H1 (cell line): Measurements from ENCODE around the gene RITA1. TPM values are rescaled to one million over a fixed set of nuclear protein-coding genes. Genes with fewer than 3 reads are reported as not detected.

Experiments
- CTCF ChIA-PET: fragments of 300-600 bp; sonication (Branson Sonifier 250); formaldehyde crosslinking; loops from one replicate; lab custom pipeline; 2021; ENCODE audit not compliant: partially characterized antibody; lab: Charles Lee
- POLR2A ChIA-PET: fragments of 300-600 bp; sonication (Branson Sonifier 250); formaldehyde crosslinking; loops from one replicate; lab custom pipeline; 2021; ENCODE audit warnings: inconsistent platforms; ENCODE audit not compliant: partially characterized antibody; lab: Charles Lee
- DNase-seq, 2 experiments: peaks; one replicate each; pipeline versions ENCODE4 v3.0.0 to v3.0.0-alpha.2; 2010 to 2022; ENCODE audit warnings: low spot score in 2 of 2, low read depth in 1 of 2, mixed read lengths in 1 of 2
- FAIRE-seq: peaks from 2 replicates; lab custom pipeline; 2011; peaks lifted over from hg19 to GRCh38; lab: Jason Lieb, UNC
- H2AFZ ChIP-seq: 2 replicates; pipeline ENCODE4 v1.8.1; 2012; ENCODE audit warnings: low read length, inconsistent platforms
- H2AK5ac ChIP-seq: 2 replicates; pipeline ENCODE4 v1.6.1; 2013; ENCODE audit warnings: low read depth, low read length
- H2BK120ac ChIP-seq: replicated peaks from 2 replicates; pipeline ENCODE3; 2013; ENCODE audit warnings: low read depth, low read length, inconsistent platforms
- H2BK12ac ChIP-seq: 2 replicates; pipeline ENCODE4 v1.6.1; 2013; ENCODE audit warnings: low read depth, low read length
- H2BK15ac ChIP-seq: 2 replicates; pipeline ENCODE4 v1.6.1; 2013; ENCODE audit warnings: low read length
- H2BK20ac ChIP-seq: 2 replicates; pipeline ENCODE4 v1.6.1; 2013; ENCODE audit warnings: low read length
- H2BK5ac ChIP-seq: 2 replicates; pipeline ENCODE4 v1.6.1; 2013; ENCODE audit warnings: low read depth, low read length
- H3K14ac ChIP-seq: 2 replicates; pipeline ENCODE4 v1.6.1; 2013; ENCODE audit warnings: inconsistent platforms; ENCODE audit not compliant: insufficient read length
- H3K18ac ChIP-seq: 2 replicates; pipeline ENCODE4 v1.6.1; 2013; ENCODE audit warnings: low read length; ENCODE audit errors: extremely low read depth
- H3K23ac ChIP-seq: 2 replicates; pipeline ENCODE4 v1.6.1; 2013; ENCODE audit warnings: inconsistent platforms; ENCODE audit not compliant: insufficient read length
- H3K23me2 ChIP-seq: 2 replicates; pipeline ENCODE4 v1.6.1; 2013; ENCODE audit warnings: low read depth, low read length
- H3K27ac ChIP-seq: 2 replicates; pipeline ENCODE4 v1.6.1; 2011; ENCODE audit warnings: low read depth, low read length, inconsistent platforms
- H3K27me3 ChIP-seq, 4 experiments: replicated peaks in 1 of 4; 1 replicate in 1 of 4; 2 replicates in 3 of 4; pipeline versions ENCODE4 v1.6.1 to v1.8.1; 2011 to 2013; ENCODE audit warnings: low read length in 3 of 4, mild to moderate bottlenecking in 3 of 4, inconsistent platforms in 2 of 4, mixed read lengths in 2 of 4, moderate library complexity in 1 of 4; ENCODE audit not compliant: control insufficient read depth in 3 of 4, insufficient read depth in 3 of 4; ENCODE audit errors: extremely low read depth in 1 of 4
- H3K36me3 ChIP-seq, 4 experiments: 2 replicates each; pipeline versions ENCODE4 v1.6.1 to v1.8.1; 2011 to 2013; ENCODE audit warnings: mild to moderate bottlenecking in 4 of 4, low read length in 3 of 4, moderate library complexity in 2 of 4, control low read depth in 1 of 4, inconsistent platforms in 1 of 4; ENCODE audit not compliant: insufficient read depth in 4 of 4, control insufficient read depth in 2 of 4
- H3K4ac ChIP-seq: replicated peaks from 2 replicates; pipeline ENCODE3; 2013; ENCODE audit warnings: low read length, low read depth, mixed read lengths, inconsistent platforms; ENCODE audit not compliant: insufficient read length
- H3K4me1 ChIP-seq, 4 experiments: replicated peaks in 1 of 4; 1 replicate in 1 of 4; 2 replicates in 3 of 4; pipeline versions ENCODE4 v1.6.1 to v1.8.1; 2011 to 2013; ENCODE audit warnings: low read length in 3 of 4, inconsistent platforms in 2 of 4, mixed read lengths in 1 of 4; ENCODE audit not compliant: insufficient read depth in 4 of 4, control insufficient read depth in 3 of 4
- H3K4me2 ChIP-seq, 2 experiments: 2 replicates each; pipeline versions ENCODE4 v1.6.1 to v1.8.1; 2011 to 2013; ENCODE audit warnings: low read depth in 2 of 2, low read length in 2 of 2, control low read depth in 1 of 2, inconsistent platforms in 1 of 2, mild to moderate bottlenecking in 1 of 2; ENCODE audit not compliant: insufficient read depth in 1 of 2
- H3K4me3 ChIP-seq, 4 experiments: fragments of 200-600, 300-600 bp in 1 of 4; sonication (generic), shearing (Covaris generic), sonication (Bioruptor Twin) in 1 of 4; 2 replicates each; pipeline versions ENCODE4 v1.5.1 to v1.8.1; 2011 to 2016; ENCODE audit warnings: low read length in 4 of 4, low read depth in 3 of 4, control low read depth in 2 of 4, inconsistent platforms in 2 of 4, mild to moderate bottlenecking in 2 of 4, mixed read lengths in 1 of 4, moderate library complexity in 1 of 4; ENCODE audit not compliant: insufficient read depth in 2 of 4; ENCODE audit errors: extremely low read depth in 1 of 4
- H3K56ac ChIP-seq: replicated peaks from 2 replicates; pipeline ENCODE3; 2013; ENCODE audit warnings: low read depth, mild to moderate bottlenecking, mixed read lengths, low read length, inconsistent platforms; ENCODE audit not compliant: insufficient read length
- H3K79me1 ChIP-seq: 2 replicates; pipeline ENCODE4 v1.6.1; 2013; ENCODE audit warnings: low read depth, low read length, control low read depth
- H3K79me2 ChIP-seq, 2 experiments: 2 replicates each; pipeline versions ENCODE4 v1.6.1 to v1.8.1; 2012 to 2013; ENCODE audit warnings: low read length in 2 of 2, mild to moderate bottlenecking in 2 of 2, inconsistent platforms in 1 of 2; ENCODE audit not compliant: insufficient read depth in 2 of 2, control insufficient read depth in 1 of 2
- H3K9ac ChIP-seq, 4 experiments: replicated peaks in 1 of 4; 1 replicate in 1 of 4; 2 replicates in 3 of 4; pipeline versions ENCODE4 v1.6.1 to v1.8.1; 2011 to 2013; ENCODE audit warnings: low read depth in 3 of 4, low read length in 3 of 4, control low read depth in 2 of 4, mild to moderate bottlenecking in 2 of 4, moderate library complexity in 2 of 4, inconsistent platforms in 1 of 4; ENCODE audit errors: extremely low read depth in 1 of 4
- H3K9me3 ChIP-seq, 2 experiments: 2 replicates each; pipeline versions ENCODE4 v1.6.1 to v1.8.1; 2012 to 2013; ENCODE audit warnings: mild to moderate bottlenecking in 2 of 2, moderate library complexity in 2 of 2, control low read depth in 1 of 2, inconsistent platforms in 1 of 2, low read depth in 1 of 2, low read length in 1 of 2, mixed read lengths in 1 of 2; ENCODE audit not compliant: insufficient read depth in 2 of 2
- H4K20me1 ChIP-seq, 2 experiments: replicated peaks in 1 of 2; 2 replicates each; pipeline versions ENCODE3 to v1.8.1; 2011 to 2013; ENCODE audit warnings: inconsistent platforms in 2 of 2, low read length in 2 of 2, mild to moderate bottlenecking in 1 of 2; ENCODE audit not compliant: insufficient read depth in 2 of 2, control insufficient read depth in 1 of 2
- H4K5ac ChIP-seq: 2 replicates; pipeline ENCODE4 v1.6.1; 2013; ENCODE audit warnings: low read length, low read depth, mixed read lengths, inconsistent platforms; ENCODE audit not compliant: insufficient read length
- H4K8ac ChIP-seq: 2 replicates; pipeline ENCODE4 v1.8.0; 2013; ENCODE audit warnings: mild to moderate bottlenecking, moderate library complexity, low read length, inconsistent platforms; ENCODE audit not compliant: insufficient read depth; ENCODE audit errors: extremely low read depth
- H4K91ac ChIP-seq: replicated peaks from 2 replicates; pipeline ENCODE3; 2013; ENCODE audit warnings: low read length, mixed read lengths, inconsistent platforms; ENCODE audit not compliant: insufficient read length
- ASH2L ChIP-seq: fragments of 200-600, 300-600 bp; sonication (generic); IDR thresholded peaks from one replicate; pipeline ENCODE4 v1.7.1; 2017; ENCODE audit warnings: low read length
- BCL11A ChIP-seq, 2 experiments: IDR thresholded peaks; one replicate each; pipeline ENCODE4 v1.6.1; 2011; ENCODE audit warnings: low read depth in 2 of 2, low read length in 2 of 2, mild to moderate bottlenecking in 2 of 2
- CHD2 ChIP-seq: IDR thresholded peaks from 2 replicates; pipeline ENCODE4 v1.6.1; 2012; ENCODE audit warnings: low read length, improper control_type of control experiment
- E2F6 ChIP-seq: IDR thresholded peaks from 2 replicates; pipeline ENCODE4 v1.6.1; 2012; ENCODE audit warnings: inconsistent platforms
- KDM4A ChIP-seq: IDR thresholded peaks from one replicate; pipeline ENCODE4 v1.7.1; 2012; ENCODE audit warnings: low read depth, mild to moderate bottlenecking, moderate library complexity, low read length, inconsistent platforms; ENCODE audit not compliant: severe bottlenecking
- KDM5A ChIP-seq: fragments of 200-600 bp; IDR thresholded peaks from 2 replicates; pipeline ENCODE4 v1.7.1; 2012; ENCODE audit warnings: mild to moderate bottlenecking, low read length, inconsistent platforms, mixed read lengths
- POLR2A ChIP-seq, 2 experiments: IDR thresholded peaks; 1 replicate in 1 of 2; 2 replicates in 1 of 2; pipeline ENCODE4 v1.6.1; 2011; ENCODE audit warnings: low read depth in 2 of 2, low read length in 2 of 2, mild to moderate bottlenecking in 2 of 2; ENCODE audit errors: control extremely low read depth in 1 of 2
- YY1 ChIP-seq: IDR thresholded peaks from 2 replicates; pipeline ENCODE4 v1.6.1; 2011; ENCODE audit warnings: low read depth, mild to moderate bottlenecking, low read length
- WGBS, 2 experiments: shearing (Covaris generic) in 1 of 2; methylation state at CpG; one replicate each; pipeline versions ENCODE4 v1.1.6 to v1.1.7; 2013 to 2015; ENCODE audit warnings: low lambda C conversion rate in 2 of 2, mixed read lengths in 2 of 2, inconsistent platforms in 1 of 2, low coverage in 1 of 2, missing lambda C conversion rate in 1 of 2; ENCODE audit not compliant: insufficient replicate concordance in 2 of 2, insufficient coverage in 1 of 2, insufficient read length in 1 of 2; ENCODE audit errors: extremely low coverage in 1 of 2, missing lambda C conversion rate in 1 of 2; 5-methylcytosine and 5-hydroxymethylcytosine counted together
- polyA plus RNA-seq, 7 experiments: library from polyadenylated mRNA; depleted of rRNA in 3 of 7; stranded (reverse) in 5 of 7; unstranded in 2 of 7; fragments of >200 nt in 5 of 7; fragments of 200-250 nt in 2 of 7; gene quantifications; 1 replicate in 5 of 7; 2 replicates in 1 of 7; 4 replicates in 1 of 7; pipeline versions ENCODE4 v1.2.1 to v1.2.3, GENCODE V29; 2011 to 2013; ENCODE audit warnings: missing spikeins in 2 of 7, mixed read lengths in 2 of 7
- total RNA-seq: library from RNA; stranded (reverse); fragmentation: NEBNext Ultra II Directional; extraction: Animal tissue kit (Norgen Biotek cat#: 25700); gene quantifications from 2 replicates; pipeline ENCODE4 v1.2.1, GENCODE V29; 2021

Gene RITA1
- total and polyA plus RNA-seq, 2 of the 8 experiments (the other 6 are each of a cell fraction or from before 2014, with no cell fraction given) = 24.1 to 25.8 TPM

GRCh38 chr12:113180333-113180732 is 5.2 kb upstream of the RITA1 start:
- WGBS, 2 experiments = 84% methylated on average over 4 of the region's 4 CpGs; no CpG with 5 or more reads in 1 of the 2 experiments
- no peak overlapping the region for H2AFZ ChIP-seq
- H3K4ac ChIP-seq = no peak overlapping the region
- no peak for DNase-seq
- H4K20me1 ChIP-seq = peaks cover 2 to 11% of the 10 kb centered on the region in 2 experiments
- H2BK12ac ChIP-seq = no peak overlapping the region
- FAIRE-seq = no peak
- no peak overlapping the region for H2BK15ac ChIP-seq
- TF ChIP-seq E2F6 (no peak), KDM5A (no peak), POLR2A (IDR thresholded peaks at IDR 0.05; ENCODE audit: control extremely low read depth in 1 of 2, low read depth in 2 of 2, low read length in 2 of 2) (no peak), ASH2L (no peak), KDM4A (no peak), YY1 (no peak), BCL11A (IDR thresholded peaks at IDR 0.05; ENCODE audit: low read depth in 2 of 2, low read length in 2 of 2) (no peak), CHD2 (no peak)
- no peak overlapping the region for H3K56ac ChIP-seq
- no peak overlapping the region for H3K18ac ChIP-seq
- H3K27ac ChIP-seq = no peak overlapping the region
- no peaks in the 10 kb centered on the region for H3K4me1 ChIP-seq
- no peak overlapping the region for H4K8ac ChIP-seq
- H4K5ac ChIP-seq = no peak overlapping the region
- no peak overlapping the region for H4K91ac ChIP-seq
- H3K23ac ChIP-seq = no peak overlapping the region
- no peak overlapping the region for H2BK20ac ChIP-seq
- H2AK5ac ChIP-seq = no peak overlapping the region
- no peak overlapping the region for H2BK5ac ChIP-seq
- H3K27me3 ChIP-seq = no peaks in the 10 kb centered on the region
- H3K4me3 ChIP-seq = no peak overlapping the region
- H3K23me2 ChIP-seq = 0 out of 2 replicates have a peak, but pooled peaks cover 4% of the 10 kb centered on the region
- H2BK120ac ChIP-seq = no peak overlapping the region
- no peak overlapping the region for H3K14ac ChIP-seq
- POLR2A ChIA-PET = interaction anchor here (0.6 kb wide), 1 partner anchor 56 kb away, joined by 3 read pairs; no protein-coding TSS in a partner anchor
- H3K4me2 ChIP-seq = no peak overlapping the region
- peaks cover 9 to 31% of the 10 kb centered on the region in 2 experiments; a peak in 3 of 4 replicates for H3K79me2 ChIP-seq
- H3K9me3 ChIP-seq = no peaks in the 10 kb centered on the region
- H3K36me3 ChIP-seq = peaks cover 11 to 51% (median 36%) of the 10 kb centered on the region in 4 experiments; a peak in 7 of 8 replicates
- peaks cover 5% of the 10 kb centered on the region; the same call in 1 of the 2 replicates for H3K79me1 ChIP-seq
- no peak overlapping the region for H3K9ac ChIP-seq
- CTCF ChIA-PET = interaction anchor here (1.0 to 2.3 kb wide), 4 partner anchors 15 to 130 kb away, joined by 3 to 6 read pairs (median 4); no protein-coding TSS in a partner anchor
